Mesothelial cell of epicardium (in vitro differentiated cells): Measurements from ENCODE around the gene MRPL10. TPM values are rescaled to one million over a fixed set of nuclear protein-coding genes. Genes with fewer than 3 reads are reported as not detected.

Experiments
- DNase-seq, 2 experiments: peaks; one replicate each; pipeline ENCODE4 v3.0.0; 2021; ENCODE audit warnings: low spot score in 2 of 2; ENCODE audit not compliant: unreplicated experiment in 2 of 2
- H3K27ac Mint-ChIP-seq: 2 replicates; pipeline ENCODE4 v1.8.0; 2021; ENCODE audit warnings: mixed read lengths
- H3K27me3 Mint-ChIP-seq: 2 replicates; pipeline ENCODE4 v1.8.0; 2021; ENCODE audit warnings: low read depth, mixed read lengths
- H3K36me3 Mint-ChIP-seq: 2 replicates; pipeline ENCODE4 v1.8.0; 2021; ENCODE audit warnings: mixed read lengths
- H3K4me1 Mint-ChIP-seq: 2 replicates; pipeline ENCODE4 v1.8.0; 2021; ENCODE audit warnings: mixed read lengths
- H3K4me3 Mint-ChIP-seq: 2 replicates; pipeline ENCODE4 v1.8.0; 2021; ENCODE audit warnings: mild to moderate bottlenecking, moderate library complexity, mixed read lengths
- H3K9me3 Mint-ChIP-seq: 2 replicates; pipeline ENCODE4 v1.8.0; 2021; ENCODE audit warnings: mixed read lengths
- CTCF ChIP-seq: fragments of 200-600 bp; sonication (generic); IDR thresholded peaks from one replicate; pipeline ENCODE4 v1.5.0; 2021; ENCODE audit warnings: antibody characterized with exemption; ENCODE audit not compliant: unreplicated experiment
- total RNA-seq: library from RNA; stranded (reverse); gene quantifications from 3 replicates; pipeline ENCODE4 v1.2.1, GENCODE V29; 2021

MRPL10 gene
- total RNA-seq, 1 donor from 2014 or later: 41.0 TPM

- peak overlapping the region; percentile 67 for H3K27ac Mint-ChIP-seq
- peak in 1 of 2 experiments; percentile 46 for DNase-seq
- no peak for TF ChIP-seq CTCF
- H3K36me3 Mint-ChIP-seq: peaks cover 21% of the 10 kb centered on the region
- H3K9me3 Mint-ChIP-seq: no peaks in the 10 kb centered on the region
- no peak overlapping the region for H3K4me3 Mint-ChIP-seq
- peaks cover 19% of the 10 kb centered on the region for H3K4me1 Mint-ChIP-seq
- H3K27me3 Mint-ChIP-seq: no peaks in the 10 kb centered on the region
Observed at GRCh38 chr17:47810200-47810821, 21.0 kb downstream of the MRPL10 start.

- Mint-ChIP-seq H3K27ac (no peak overlapping the region), H3K27me3 (peaks cover 8% of the 10 kb centered on the region), H3K36me3 (peaks cover 17% of the 10 kb centered on the region), H3K4me3 (no peak overlapping the region), H3K9me3 (no peaks in the 10 kb centered on the region), H3K4me1 (peaks cover 19% of the 10 kb centered on the region)
- TF ChIP-seq CTCF: no peak
- DNase-seq: no peak
Observed at GRCh38 chr17:47808830-47809480, 22.4 kb downstream of the MRPL10 start.

- Mint-ChIP-seq H3K4me1 (peaks cover 19% of the 10 kb centered on the region), H3K4me3 (no peak overlapping the region), H3K27ac (no peak overlapping the region), H3K36me3 (peaks cover 17% of the 10 kb centered on the region), H3K9me3 (no peaks in the 10 kb centered on the region), H3K27me3 (peaks cover 14% of the 10 kb centered on the region)
- no peak for DNase-seq
- TF ChIP-seq CTCF: no peak
Observed at GRCh38 chr17:47808036-47808829, 23.1 kb downstream of the MRPL10 start.

GRCh38 chr17:47807421-47807820, 23.9 kb downstream of the MRPL10 start:
- Mint-ChIP-seq H3K27ac (no peak overlapping the region), H3K36me3 (peaks cover 11% of the 10 kb centered on the region), H3K27me3 (peaks cover 18% of the 10 kb centered on the region), H3K4me1 (peaks cover 19% of the 10 kb centered on the region), H3K4me3 (no peak overlapping the region), H3K9me3 (no peaks in the 10 kb centered on the region)
- TF ChIP-seq CTCF: no peak
- no peak for DNase-seq

- no peak for DNase-seq
- no peak overlapping the region for H3K27ac Mint-ChIP-seq
- H3K36me3 Mint-ChIP-seq: peaks cover 9% of the 10 kb centered on the region
- peaks cover 22% of the 10 kb centered on the region for H3K27me3 Mint-ChIP-seq
- H3K4me3 Mint-ChIP-seq: no peak overlapping the region
- H3K4me1 Mint-ChIP-seq: peaks cover 19% of the 10 kb centered on the region
- no peaks in the 10 kb centered on the region for H3K9me3 Mint-ChIP-seq
- TF ChIP-seq CTCF: no peak
Observed at GRCh38 chr17:47806913-47807255, 24.5 kb downstream of the MRPL10 start.
